Transverse colon (tissue), 4 donors: ENCODE results near the gene SLC10A6. TPM values are rescaled to one million over a fixed set of nuclear protein-coding genes. Genes with fewer than 3 reads are reported as not detected.

Experiments used
- DNase-seq: peaks from one replicate; pipeline ENCODE4 v3.0.0-alpha.2; 2019
- H3K27ac ChIP-seq, 4 donors: fragments of 200-600 bp; sonication (generic); 2 replicates each; pipeline ENCODE4 v1.5.1; 2016 to 2018; ENCODE audit warnings: inconsistent platforms in 4 of 4
- H3K27me3 ChIP-seq: fragments of 200-600 bp; sonication (generic); 2 replicates; pipeline ENCODE4 v1.5.1; 2017; ENCODE audit warnings: inconsistent platforms
- H3K36me3 ChIP-seq, 4 donors: fragments of 200-600 bp; sonication (generic); 2 replicates each; pipeline ENCODE4 v1.5.1; 2017 to 2019; ENCODE audit warnings: inconsistent platforms in 4 of 4
- H3K4me1 ChIP-seq, 4 donors: fragments of 200-600 bp; sonication (generic); 2 replicates each; pipeline ENCODE4 v1.5.1; 2017 to 2020; ENCODE audit warnings: inconsistent platforms in 4 of 4
- H3K4me3 ChIP-seq, 4 donors: fragments of 200-600 bp; sonication (generic); 1 replicate in 1 of 4; 2 replicates in 3 of 4; pipeline versions ENCODE4 v1.5.1 to v1.6.1; 2017 to 2019; ENCODE audit warnings: inconsistent platforms in 4 of 4
- H3K9me3 ChIP-seq, 2 donors: fragments of 200-600 bp; sonication (generic); 2 replicates each; pipeline ENCODE4 v1.5.1; 2017 to 2019; ENCODE audit warnings: inconsistent platforms in 2 of 2
- EP300 ChIP-seq: sonication (generic); formaldehyde crosslinking; IDR thresholded peaks from one replicate; pipeline ENCODE4 v1.6.1; 2017; ENCODE audit warnings: antibody characterized with exemption, low read depth
- POLR2A ChIP-seq: fragments of 450-650 bp; IDR thresholded peaks from one replicate; pipeline ENCODE4 v1.6.1; 2016; ENCODE audit warnings: antibody characterized with exemption, mild to moderate bottlenecking, moderate library complexity
- POLR2AphosphoS5 ChIP-seq, 3 donors: sonication (generic); formaldehyde crosslinking; IDR thresholded peaks; one replicate each; pipeline ENCODE4 v1.6.1; 2016; ENCODE audit warnings: antibody characterized with exemption in 3 of 3
- WGBS, 2 donors: methylation state at CpG; one replicate each; pipeline ENCODE4 v1.1.5; 2018; ENCODE audit warnings: low coverage in 1 of 2; 5-methylcytosine and 5-hydroxymethylcytosine counted together
- in situ Hi-C, 4 donors: fragments of 200-750 bp; cut with MboI; loops; one replicate each; pipeline versions ENCODE4 v1.15.0 to v1.15.1; 2017; ENCODE audit warnings: low sequenced_read_pairs in 3 of 4, low pct_ligation_motif_present in 1 of 4, low pct_unique_long_range_greater_than_20kb in 1 of 4
- intact Hi-C: fragments of 100-400 bp; cut with DNase I; formaldehyde crosslinking; loops from one replicate; pipeline ENCODE4 v1.15.1; 2023; ENCODE audit warnings: low total_unique reads
- total RNA-seq, 4 donors: library from RNA; depleted of rRNA; stranded (reverse); fragments of >200 nt; gene quantifications; one replicate each; pipeline ENCODE4 v1.1.0, GENCODE V29; 2016
- TF ChIP-seq, protein P1 (sequence below), 5 experiments: fragments of 200-600 bp in 3 of 5; fragments of 450-650 bp in 2 of 5; sonication (generic) in 3 of 5; IDR thresholded peaks; 1 replicate in 2 of 5; 2 replicates in 3 of 5; pipeline ENCODE4 v1.5.1; 2016 to 2017; ENCODE audit warnings: antibody characterized with exemption in 5 of 5, inconsistent platforms in 3 of 5, mild to moderate bottlenecking in 2 of 5, moderate library complexity in 1 of 5

Gene SLC10A6
- total RNA-seq, 4 donors from 2014 or later = 0.32 TPM; not detected in 3

DNA sequence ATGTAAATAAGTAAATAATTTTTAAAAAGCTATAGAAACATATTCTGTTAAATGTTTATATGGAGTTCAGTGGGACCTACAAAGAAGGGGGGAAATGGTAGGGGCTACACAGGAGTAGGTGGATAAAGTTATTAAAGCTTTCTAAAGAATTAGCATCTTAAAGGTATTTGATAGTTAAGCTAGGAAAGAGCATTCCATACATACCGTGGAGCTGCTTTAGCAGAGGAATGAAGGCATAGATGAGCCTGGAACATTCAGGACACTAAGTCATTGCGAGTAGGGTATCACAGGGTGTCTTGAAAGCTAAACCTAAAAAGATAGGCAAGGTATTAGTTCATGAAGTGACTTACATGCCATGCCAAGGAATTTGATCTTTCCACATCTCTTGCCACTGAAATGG, 60.4 kb downstream of the SLC10A6 start:
- no peaks in the 10 kb centered on the region for H3K27me3 ChIP-seq
- no peaks in the 10 kb centered on the region for H3K4me1 ChIP-seq
- intact Hi-C loops = no loop called here
- in situ Hi-C loops = no loop called here
- H3K36me3 ChIP-seq = peaks cover 0 to 10% (median 0%) of the 10 kb centered on the region in 4 donors
- DNase-seq = no peak
- no peak overlapping the region for H3K4me3 ChIP-seq
- H3K9me3 ChIP-seq = no peaks in the 10 kb centered on the region
- WGBS, 2 donors = 67 to 84% methylated on average over 2 of the region's 2 CpGs
- TF ChIP-seq EP300 = no peak
- TF ChIP-seq POLR2AphosphoS5 (IDR thresholded peaks at IDR 0.05) = no peak
- no peak for TF ChIP-seq POLR2A
- TF ChIP-seq, protein P1, sequence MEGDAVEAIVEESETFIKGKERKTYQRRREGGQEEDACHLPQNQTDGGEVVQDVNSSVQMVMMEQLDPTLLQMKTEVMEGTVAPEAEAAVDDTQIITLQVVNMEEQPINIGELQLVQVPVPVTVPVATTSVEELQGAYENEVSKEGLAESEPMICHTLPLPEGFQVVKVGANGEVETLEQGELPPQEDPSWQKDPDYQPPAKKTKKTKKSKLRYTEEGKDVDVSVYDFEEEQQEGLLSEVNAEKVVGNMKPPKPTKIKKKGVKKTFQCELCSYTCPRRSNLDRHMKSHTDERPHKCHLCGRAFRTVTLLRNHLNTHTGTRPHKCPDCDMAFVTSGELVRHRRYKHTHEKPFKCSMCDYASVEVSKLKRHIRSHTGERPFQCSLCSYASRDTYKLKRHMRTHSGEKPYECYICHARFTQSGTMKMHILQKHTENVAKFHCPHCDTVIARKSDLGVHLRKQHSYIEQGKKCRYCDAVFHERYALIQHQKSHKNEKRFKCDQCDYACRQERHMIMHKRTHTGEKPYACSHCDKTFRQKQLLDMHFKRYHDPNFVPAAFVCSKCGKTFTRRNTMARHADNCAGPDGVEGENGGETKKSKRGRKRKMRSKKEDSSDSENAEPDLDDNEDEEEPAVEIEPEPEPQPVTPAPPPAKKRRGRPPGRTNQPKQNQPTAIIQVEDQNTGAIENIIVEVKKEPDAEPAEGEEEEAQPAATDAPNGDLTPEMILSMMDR (IDR thresholded peaks at IDR 0.05) = no peak
- no peak overlapping the region for H3K27ac ChIP-seq

GRCh38 chr4:86778175-86778574, 71.0 kb downstream of the SLC10A6 start:
- Histone ChIP-seq H3K9me3 (no peaks in the 10 kb centered on the region), H3K4me3 (no peak overlapping the region), H3K27me3 (no peaks in the 10 kb centered on the region), H3K27ac (no peak overlapping the region), H3K36me3 (no peaks in the 10 kb centered on the region), H3K4me1 (no peaks in the 10 kb centered on the region)
- DNase-seq = no peak
- in situ Hi-C loops = no loop called here
- intact Hi-C loops = no loop called here
- WGBS, 2 donors = 74 to 89% methylated on average over 4 of the region's 4 CpGs
- TF ChIP-seq POLR2A (no peak), POLR2AphosphoS5 (IDR thresholded peaks at IDR 0.05) (no peak), EP300 (no peak)
- TF ChIP-seq, protein P1 (IDR thresholded peaks at IDR 0.05) = no peak

GRCh38 chr4:86775061-86775460, 74.1 kb downstream of the SLC10A6 start:
- 60 to 82% methylated on average over 3 to 4 of the region's 4 CpGs for WGBS, 2 donors
- H3K4me1 ChIP-seq = no peaks in the 10 kb centered on the region
- no peaks in the 10 kb centered on the region for H3K27me3 ChIP-seq
- in situ Hi-C loops (no loop called here), intact Hi-C loops (no loop called here)
- no peak overlapping the region for H3K4me3 ChIP-seq
- no peak for DNase-seq
- peaks cover 0 to 4% (median 0%) of the 10 kb centered on the region in 4 donors for H3K36me3 ChIP-seq
- TF ChIP-seq POLR2AphosphoS5 (IDR thresholded peaks at IDR 0.05) = no peak
- TF ChIP-seq EP300 = no peak
- TF ChIP-seq, protein P1 (IDR thresholded peaks at IDR 0.05) = no peak
- TF ChIP-seq POLR2A = no peak
- H3K9me3 ChIP-seq = no peaks in the 10 kb centered on the region
- H3K27ac ChIP-seq = no peak overlapping the region

Other genes with a start within 250 kb of the SLC10A6 start
- under 1 TPM in 2 of 4 donors, not detected in 2; 0.27 to 0.32 TPM for gene C4orf36, start 43.0 kb upstream of the SLC10A6 start, total RNA-seq
- gene AFF1, start 85.6 kb upstream of the SLC10A6 start, total RNA-seq = 100 to 1,000 TPM in 1 of 4 donors, 10 to 100 TPM in 3; 77.1 to 151 (median 97.0) TPM